HG02885 (cell line): ENCODE data around the gene NUCKS1.

Experiments used
- ATAC-seq: cut with Tn5 transposase; IDR thresholded peaks from one replicate; pipeline ENCODE4 v1.9.1; 2021; ENCODE audit warnings: mild to moderate bottlenecking; ENCODE audit not compliant: unreplicated experiment, poor library complexity

NUCKS1 gene

GRCh38 chr1:205706601-205707502 lies 43.1 kb downstream of the NUCKS1 start:
- no peak for ATAC-seq

GRCh38 chr1:205704903-205705302 lies 45.1 kb downstream of the NUCKS1 start:
- ATAC-seq: no peak

GRCh38 chr1:205703072-205703471 lies 46.9 kb downstream of the NUCKS1 start:
- ATAC-seq: no peak

GRCh38 chr1:205701891-205702290 lies 48.1 kb downstream of the NUCKS1 start:
- ATAC-seq: no peak

GRCh38 chr1:205701420-205701819 lies 48.6 kb downstream of the NUCKS1 start:
- ATAC-seq: no peak

GRCh38 chr1:205700865-205701401 lies 49.0 kb downstream of the NUCKS1 start:
- ATAC-seq: no peak

- ATAC-seq: no peak
These were observed 50.6 kb downstream of the NUCKS1 start for GRCh38 chr1:205699416-205699815.

- no peak for ATAC-seq
These were observed 51.1 kb downstream of the NUCKS1 start for GRCh38 chr1:205698921-205699320.

GRCh38 chr1:205693421-205693991 lies 56.5 kb downstream of the NUCKS1 start:
- no peak for ATAC-seq

- no peak for ATAC-seq
These were observed 57.6 kb downstream of the NUCKS1 start for GRCh38 chr1:205692423-205692822.

- ATAC-seq: no peak
These were observed 59.7 kb downstream of the NUCKS1 start for GRCh38 chr1:205690122-205690756.

GRCh38 chr1:205689479-205689878 lies 60.5 kb downstream of the NUCKS1 start:
- no peak for ATAC-seq

- no peak for ATAC-seq
These were observed 61.6 kb downstream of the NUCKS1 start for GRCh38 chr1:205688171-205689080.

- no peak for ATAC-seq
These were observed 62.7 kb downstream of the NUCKS1 start for GRCh38 chr1:205687242-205687641.

- ATAC-seq: no peak
These were observed 68.6 kb downstream of the NUCKS1 start for GRCh38 chr1:205681364-205681763.

- ATAC-seq: no peak
These were observed 69.7 kb downstream of the NUCKS1 start, which contains the start of gene SLC45A3 for GRCh38 chr1:205680073-205680851. TSS of gene SLC45A3 (minus strand) at chr1:205680509. CDS start at chr1:205664656, 15,853 bp downstream.

GRCh38 chr1:205678286-205679111 lies 71.5 kb downstream of the NUCKS1 start:
- no peak for ATAC-seq

GRCh38 chr1:205677167-205677566 lies 72.8 kb downstream of the NUCKS1 start:
- no peak for ATAC-seq
